Transverse colon (tissue), 4 donors: Measurements from ENCODE around the gene DYNLRB1.

Experiments used
- CTCF ChIP-seq, 5 experiments: fragments of 200-600 bp in 3 of 5; fragments of 450-650 bp in 2 of 5; sonication (generic) in 3 of 5; IDR thresholded peaks; 1 replicate in 2 of 5; 2 replicates in 3 of 5; pipeline ENCODE4 v1.5.1; 2016 to 2017; ENCODE audit warnings: antibody characterized with exemption in 5 of 5, inconsistent platforms in 3 of 5, mild to moderate bottlenecking in 2 of 5, moderate library complexity in 1 of 5
- EP300 ChIP-seq: sonication (generic); formaldehyde crosslinking; IDR thresholded peaks from one replicate; pipeline ENCODE4 v1.6.1; 2017; ENCODE audit warnings: antibody characterized with exemption, low read depth
- POLR2A ChIP-seq: fragments of 450-650 bp; IDR thresholded peaks from one replicate; pipeline ENCODE4 v1.6.1; 2016; ENCODE audit warnings: antibody characterized with exemption, mild to moderate bottlenecking, moderate library complexity
- POLR2AphosphoS5 ChIP-seq, 3 donors: sonication (generic); formaldehyde crosslinking; IDR thresholded peaks; one replicate each; pipeline ENCODE4 v1.6.1; 2016; ENCODE audit warnings: antibody characterized with exemption in 3 of 3

- TF ChIP-seq CTCF (IDR thresholded peaks at IDR 0.05) (no peak), POLR2A (no peak), POLR2AphosphoS5 (IDR thresholded peaks at IDR 0.05) (no peak), EP300 (no peak)
These were observed 36.6 kb upstream of the DYNLRB1 start for GRCh38 chr20:34479627-34480026.
